GM23248 (cell line): Measurements from ENCODE around the gene SPSB4. TPM values are rescaled to one million over a fixed set of nuclear protein-coding genes. Genes with fewer than 3 reads are reported as not detected.

Experiments used
- DNase-seq: peaks from one replicate; pipeline ENCODE4 v3.0.0-alpha.2; 2015
- H2AFZ ChIP-seq: fragments of 200-600 bp; sonication (generic); 2 replicates; pipeline ENCODE4 v1.6.1; 2016; ENCODE audit warnings: antibody characterized with exemption
- H3F3A ChIP-seq: fragments of 200-600 bp; sonication (generic); 2 replicates; pipeline ENCODE4 v1.6.1; 2016; ENCODE audit warnings: mild to moderate bottlenecking, antibody characterized with exemption, mixed run types; ENCODE audit not compliant: insufficient read depth
- H3K27ac ChIP-seq: fragments of 200-600 bp; sonication (generic); 2 replicates; pipeline ENCODE4 v1.5.1; 2016; ENCODE audit warnings: mild to moderate bottlenecking
- H3K27me3 ChIP-seq: fragments of 200-600 bp; sonication (generic); replicated peaks from 2 replicates; pipeline ENCODE4 v1.6.1; 2016; ENCODE audit warnings: mild to moderate bottlenecking; ENCODE audit not compliant: insufficient read depth
- H3K36me3 ChIP-seq: fragments of 200-600 bp; sonication (generic); 2 replicates; pipeline ENCODE4 v1.6.1; 2016; ENCODE audit warnings: low read depth, mild to moderate bottlenecking
- H3K4me1 ChIP-seq: fragments of 200-600 bp; sonication (generic); 2 replicates; pipeline ENCODE4 v1.6.1; 2016; ENCODE audit warnings: mild to moderate bottlenecking; ENCODE audit not compliant: insufficient read depth
- H3K4me2 ChIP-seq: fragments of 200-600 bp; sonication (generic); one replicate; pipeline ENCODE4 v1.6.1; 2016; ENCODE audit warnings: mild to moderate bottlenecking; ENCODE audit not compliant: unreplicated experiment
- H3K4me3 ChIP-seq: fragments of 200-600 bp; sonication (generic); 2 replicates; pipeline ENCODE4 v1.5.1; 2016; ENCODE audit warnings: mild to moderate bottlenecking
- H3K79me2 ChIP-seq: fragments of 200-600 bp; sonication (generic); 2 replicates; pipeline ENCODE4 v1.6.1; 2016; ENCODE audit warnings: mild to moderate bottlenecking; ENCODE audit not compliant: insufficient read depth
- H3K9ac ChIP-seq: fragments of 200-600 bp; sonication (generic); 2 replicates; pipeline ENCODE4 v1.6.1; 2016; ENCODE audit warnings: mild to moderate bottlenecking
- H3K9me2 ChIP-seq: fragments of 200-600 bp; sonication (generic); 2 replicates; pipeline ENCODE4 v1.6.1; 2016; ENCODE audit warnings: mixed run types, mild to moderate bottlenecking, moderate library complexity; ENCODE audit not compliant: insufficient read depth
- H3K9me3 ChIP-seq: fragments of 200-600 bp; sonication (generic); one replicate; pipeline ENCODE4 v1.6.1; 2017; ENCODE audit warnings: low read depth
- H4K20me1 ChIP-seq: fragments of 200-600 bp; sonication (generic); 2 replicates; pipeline ENCODE4 v1.6.0; 2016; ENCODE audit not compliant: insufficient read depth
- EZH2 ChIP-seq: fragments of 200-600 bp; sonication (generic); IDR thresholded peaks from 2 replicates; pipeline ENCODE4 v1.6.1; 2018; ENCODE audit warnings: antibody characterized with exemption, mild to moderate bottlenecking; ENCODE audit not compliant: insufficient read depth, poor library complexity, severe bottlenecking
- EZH2phosphoT487 ChIP-seq: fragments of 200-600 bp; sonication (generic); IDR thresholded peaks from 2 replicates; pipeline ENCODE4 v1.6.1; 2018; ENCODE audit warnings: antibody characterized with exemption, moderate library complexity, mild to moderate bottlenecking, low read depth; ENCODE audit not compliant: insufficient read depth
- WGBS, 2 experiments: methylation state at CpG; one replicate each; pipeline ENCODE4 v1.1.6; 2015 to 2017; ENCODE audit warnings: low lambda C conversion rate in 2 of 2, low coverage in 1 of 2; ENCODE audit errors: missing lambda C conversion rate in 2 of 2; 5-methylcytosine and 5-hydroxymethylcytosine counted together
- in situ Hi-C: fragments of 300-500 bp; cut with MboI; formaldehyde crosslinking; loops from 2 replicates; pipeline ENCODE4 v1.15.0; 2020
- polyA plus RNA-seq: library from polyadenylated mRNA; unstranded; fragments of >200 nt; fragmentation: Nextera tagmentation; extraction: Ambion mirVana; gene quantifications from 2 replicates; pipeline ENCODE4 v1.2.1, GENCODE V29; 2016
- total RNA-seq: library from RNA; depleted of rRNA; stranded (reverse); fragments of >200 nt; shearing (Covaris generic); gene quantifications from 2 replicates; pipeline ENCODE4 v1.2.3, GENCODE V29; 2014

SPSB4 gene
- total and polyA plus RNA-seq, 2 experiments from 2014 or later = not detected

GRCh38 chr3:141065841-141066805 lies 15.0 kb downstream of the SPSB4 start:
- no peaks in the 10 kb centered on the region for H3K9me2 ChIP-seq
- H3K4me1 ChIP-seq = no peaks in the 10 kb centered on the region
- peaks cover 9% of the 10 kb centered on the region; the same call in 1 of the 2 replicates for H3K27me3 ChIP-seq
- TF ChIP-seq EZH2 (no peak), EZH2phosphoT487 (no peak)
- no peak overlapping the region for H3K4me2 ChIP-seq
- H3K27ac ChIP-seq = no peak overlapping the region
- no peak overlapping the region for H3K4me3 ChIP-seq
- H2AFZ ChIP-seq = no peak overlapping the region
- no peaks in the 10 kb centered on the region for H3F3A ChIP-seq
- no peak overlapping the region for H3K9ac ChIP-seq
- no peaks in the 10 kb centered on the region for H3K36me3 ChIP-seq
- no peaks in the 10 kb centered on the region for H4K20me1 ChIP-seq
- DNase-seq = no peak
- no peaks in the 10 kb centered on the region for H3K9me3 ChIP-seq
- WGBS, 2 experiments = 88 to 92% methylated on average over 56 to 81 of the region's 81 CpGs
- H3K79me2 ChIP-seq = no peaks in the 10 kb centered on the region
- in situ Hi-C loops = no loop called here

GRCh38 chr3:141067206-141067974 lies 16.2 kb downstream of the SPSB4 start:
- H4K20me1 ChIP-seq = no peaks in the 10 kb centered on the region
- H3K4me2 ChIP-seq = no peak overlapping the region
- TF ChIP-seq EZH2phosphoT487 (no peak), EZH2 (no peak)
- H3K9ac ChIP-seq = no peak overlapping the region
- no peaks in the 10 kb centered on the region for H3K9me3 ChIP-seq
- H3K27ac ChIP-seq = no peak overlapping the region
- no peaks in the 10 kb centered on the region for H3K9me2 ChIP-seq
- no peaks in the 10 kb centered on the region for H3K36me3 ChIP-seq
- no peak for DNase-seq
- in situ Hi-C loops = no loop called here
- no peak overlapping the region for H3K4me3 ChIP-seq
- WGBS, 2 experiments = 55 to 64% methylated on average over 8 of the region's 8 CpGs
- H3K27me3 ChIP-seq = peaks cover 8% of the 10 kb centered on the region; the same call in 1 of the 2 replicates
- no peak overlapping the region for H2AFZ ChIP-seq
- no peaks in the 10 kb centered on the region for H3K79me2 ChIP-seq
- no peaks in the 10 kb centered on the region for H3F3A ChIP-seq
- H3K4me1 ChIP-seq = no peaks in the 10 kb centered on the region

- H2AFZ ChIP-seq = no peak overlapping the region
- TF ChIP-seq EZH2 (no peak), EZH2phosphoT487 (no peak)
- H3K79me2 ChIP-seq = no peaks in the 10 kb centered on the region
- no peaks in the 10 kb centered on the region for H4K20me1 ChIP-seq
- no peak overlapping the region for H3K27ac ChIP-seq
- no peak overlapping the region for H3K4me3 ChIP-seq
- 39 to 71% methylated on average over 1 of the region's 1 CpG for WGBS, 2 experiments
- in situ Hi-C loops = no loop called here
- no peaks in the 10 kb centered on the region for H3K36me3 ChIP-seq
- no peaks in the 10 kb centered on the region for H3K27me3 ChIP-seq
- no peak overlapping the region for H3K9ac ChIP-seq
- no peaks in the 10 kb centered on the region for H3F3A ChIP-seq
- no peaks in the 10 kb centered on the region for H3K9me2 ChIP-seq
- no peaks in the 10 kb centered on the region for H3K9me3 ChIP-seq
- H3K4me2 ChIP-seq = no peak overlapping the region
- DNase-seq = no peak
- no peaks in the 10 kb centered on the region for H3K4me1 ChIP-seq
These were observed 19.1 kb downstream of the SPSB4 start for GRCh38 chr3:141070229-141070628.

GRCh38 chr3:141070727-141071357 lies 19.7 kb downstream of the SPSB4 start:
- in situ Hi-C loops = no loop called here
- no peak for TF ChIP-seq EZH2
- TF ChIP-seq EZH2phosphoT487 = no peak
- no peak overlapping the region for H3K4me2 ChIP-seq

More at GRCh38 chr3:141070727-141071357, 19.7 kb downstream of the SPSB4 start:
- H3K9me3 ChIP-seq = no peaks in the 10 kb centered on the region
- no peaks in the 10 kb centered on the region for H3K4me1 ChIP-seq
- H3K79me2 ChIP-seq = no peaks in the 10 kb centered on the region
- H3K9ac ChIP-seq = no peak overlapping the region
- H3F3A ChIP-seq = no peaks in the 10 kb centered on the region
- H3K27ac ChIP-seq = no peak overlapping the region
- 81 to 82% methylated on average over 13 of the region's 13 CpGs for WGBS, 2 experiments
- H3K36me3 ChIP-seq = no peaks in the 10 kb centered on the region
- H3K9me2 ChIP-seq = no peaks in the 10 kb centered on the region
- no peak for DNase-seq
- H3K4me3 ChIP-seq = no peak overlapping the region
- H2AFZ ChIP-seq = no peak overlapping the region
- H4K20me1 ChIP-seq = no peaks in the 10 kb centered on the region
- H3K27me3 ChIP-seq = no peaks in the 10 kb centered on the region
